PC-3 (cell line): ENCODE measurements around the gene ANO7. TPM values are rescaled to one million over a fixed set of nuclear protein-coding genes. Genes with fewer than 3 reads are reported as not detected.

ENCODE experiments used
- ATAC-seq: fragments of 200-7000 bp; cut with Tn5 transposase; 2 replicates; pipeline ENCODE4 v1.9.1; 2020; ENCODE audit warnings: mild to moderate bottlenecking, moderate library complexity
- BruUV-seq: library from RNA; stranded (reverse); fragments of 400-500 nt; replicated peaks from 2 replicates; lab custom pipeline; 2021; lab: Mats Ljungman, UMichigan
- CTCF ChIA-PET: fragments of 300-600 bp; sonication (Branson Sonifier 250); formaldehyde crosslinking; loops from one replicate; lab custom pipeline; 2022; ENCODE audit warnings: antibody characterized with exemption; lab: Charles Lee
- POLR2A ChIA-PET: fragments of 300-600 bp; sonication (Branson Sonifier 250); formaldehyde crosslinking; loops from one replicate; lab custom pipeline; 2022; ENCODE audit warnings: antibody characterized with exemption; ENCODE audit not compliant: unreplicated experiment; lab: Charles Lee
- DNase-seq: peaks from one replicate; pipeline ENCODE4 v3.0.0-alpha.2; 2015
- H2AFZ ChIP-seq: fragments of 300-600 bp; sonication (generic); 2 replicates; pipeline ENCODE4 v1.6.0; 2016; ENCODE audit warnings: antibody characterized with exemption, low read length
- H3F3A ChIP-seq: fragments of 300-600 bp; sonication (generic); one replicate; pipeline ENCODE4 v1.6.0; 2017; ENCODE audit warnings: antibody characterized with exemption, low read length, control low read depth, mild to moderate bottlenecking; ENCODE audit not compliant: unreplicated experiment
- H3K27ac ChIP-seq: fragments of 300-600 bp; sonication (generic); 2 replicates; pipeline ENCODE4 v1.5.1; 2016; ENCODE audit warnings: mild to moderate bottlenecking, low read length
- H3K27me3 ChIP-seq: fragments of 300-600 bp; sonication (generic); 2 replicates; pipeline ENCODE4 v1.6.1; 2016; ENCODE audit warnings: low read length, mixed read lengths
- H3K36me3 ChIP-seq: fragments of 300-600 bp; sonication (generic); 2 replicates; pipeline ENCODE4 v1.6.1; 2016; ENCODE audit warnings: low read depth, mixed run types, low read length, mixed read lengths
- H3K4me1 ChIP-seq: fragments of 300-600 bp; sonication (generic); 2 replicates; pipeline ENCODE4 v1.5.1; 2016; ENCODE audit warnings: low read length; ENCODE audit not compliant: insufficient read depth
- H3K4me2 ChIP-seq: fragments of 300-600 bp; sonication (generic); 2 replicates; pipeline ENCODE4 v1.6.0; 2016; ENCODE audit warnings: low read length
- H3K4me3 ChIP-seq: fragments of 300-600 bp; sonication (generic); 2 replicates; pipeline ENCODE4 v1.5.1; 2016; ENCODE audit warnings: mild to moderate bottlenecking, low read length, mixed read lengths
- H3K79me2 ChIP-seq: fragments of 300-600 bp; sonication (generic); 2 replicates; pipeline ENCODE4 v1.6.1; 2017; ENCODE audit warnings: low read length, mixed read lengths
- H3K9ac ChIP-seq: fragments of 300-600 bp; sonication (generic); 2 replicates; pipeline ENCODE4 v1.6.0; 2016; ENCODE audit warnings: mild to moderate bottlenecking, low read length
- H3K9me2 ChIP-seq: fragments of 300-600 bp; sonication (generic); replicated peaks from 2 replicates; pipeline ENCODE4 v1.6.1; 2016; ENCODE audit warnings: mixed run types, low read length, mixed read lengths
- H3K9me3 ChIP-seq: fragments of 300-600 bp; sonication (generic); 2 replicates; pipeline ENCODE4 v1.6.1; 2016; ENCODE audit warnings: low read length, mixed read lengths
- H4K20me1 ChIP-seq: fragments of 300-600 bp; sonication (generic); 2 replicates; pipeline ENCODE4 v1.6.1; 2016; ENCODE audit warnings: low read length, mixed read lengths
- CTCF ChIP-seq: fragments of 300-600 bp; sonication (generic); conservative IDR thresholded peaks from 2 replicates; pipeline ENCODE4 v1.5.1; 2017; ENCODE audit warnings: antibody characterized with exemption, low read depth, mild to moderate bottlenecking, low read length
- EZH2 ChIP-seq: fragments of 300-600 bp; sonication (generic); IDR thresholded peaks from one replicate; pipeline ENCODE4 v1.6.1; 2017; ENCODE audit warnings: antibody characterized with exemption, mild to moderate bottlenecking, low read length; ENCODE audit not compliant: unreplicated experiment
- EZH2phosphoT487 ChIP-seq: fragments of 300-600 bp; sonication (generic); IDR thresholded peaks from 2 replicates; pipeline ENCODE4 v1.6.1; 2018; ENCODE audit warnings: mild to moderate bottlenecking, antibody characterized with exemption, low read length, borderline replicate concordance
- intact Hi-C: fragments of 100-400 bp; cut with micrococcal nuclease; formaldehyde crosslinking; loops from 2 replicates; pipeline ENCODE4 v1.9.0; 2023
- total RNA-seq: library from RNA; depleted of rRNA; stranded (reverse); fragments of >200 nt; gene quantifications from 2 replicates; pipeline ENCODE4 v1.2.3, GENCODE V29; 2014

The ANO7 gene
- total RNA-seq, 1 experiment from 2014 or later = 2.6 TPM

GRCh38 chr2:241179899-241180298 is 8.6 kb upstream of the ANO7 start:
- no peak for ATAC-seq
- H3K36me3 ChIP-seq = no peaks in the 10 kb centered on the region

GRCh38 chr2:241180495-241180894 is 8.0 kb upstream of the ANO7 start:
- Histone ChIP-seq H3K9me3 (no peaks in the 10 kb centered on the region), H4K20me1 (no peaks in the 10 kb centered on the region), H3K4me3 (no peak overlapping the region), H2AFZ (no peak overlapping the region), H3K79me2 (no peaks in the 10 kb centered on the region), H3K4me2 (no peak overlapping the region), H3K27ac (no peak overlapping the region), H3K36me3 (no peaks in the 10 kb centered on the region), H3K27me3 (no peaks in the 10 kb centered on the region), H3K4me1 (no peaks in the 10 kb centered on the region), H3K9me2 (no peaks in the 10 kb centered on the region), H3K9ac (no peak overlapping the region), H3F3A (no peaks in the 10 kb centered on the region)
- POLR2A ChIA-PET = no interaction called here
- ATAC-seq (no peak), DNase-seq (no peak)
- CTCF ChIA-PET = interaction anchor here (0.6 kb wide), 1 partner anchor 37 kb away, joined by 3 read pairs; no protein-coding TSS in a partner anchor
- no peak for TF ChIP-seq CTCF
- intact Hi-C loops = no loop called here
- BruUV-seq = no TSS peak

More at GRCh38 chr2:241179899-241180298, 8.6 kb upstream of the ANO7 start:
- no peaks in the 10 kb centered on the region for H3K9me2 ChIP-seq
- DNase-seq = no peak
- no peaks in the 10 kb centered on the region for H3K9me3 ChIP-seq
- TF ChIP-seq EZH2 = no peak
- no peak for TF ChIP-seq CTCF
- TF ChIP-seq EZH2phosphoT487 = no peak
- H3K4me2 ChIP-seq = no peak overlapping the region
- H3K9ac ChIP-seq = no peak overlapping the region
- no peak overlapping the region for H3K4me3 ChIP-seq
- ChIA-PET CTCF (no interaction called here), POLR2A (no interaction called here)
- no peaks in the 10 kb centered on the region for H3F3A ChIP-seq
- no peaks in the 10 kb centered on the region for H3K27me3 ChIP-seq
- no peak overlapping the region for H2AFZ ChIP-seq
- H3K79me2 ChIP-seq = no peaks in the 10 kb centered on the region
- H3K4me1 ChIP-seq = no peaks in the 10 kb centered on the region
- intact Hi-C loops = no loop called here
- H4K20me1 ChIP-seq = no peaks in the 10 kb centered on the region
- BruUV-seq = no TSS peak
- no peak overlapping the region for H3K27ac ChIP-seq

GRCh38 chr2:241182126-241182525 is 6.4 kb upstream of the ANO7 start:
- ChIA-PET CTCF (no interaction called here), POLR2A (no interaction called here)
- Histone ChIP-seq H3K27me3 (no peaks in the 10 kb centered on the region), H3K4me2 (no peak overlapping the region), H3K9ac (no peak overlapping the region), H4K20me1 (no peaks in the 10 kb centered on the region), H3K36me3 (no peaks in the 10 kb centered on the region), H3K79me2 (no peaks in the 10 kb centered on the region), H3K9me3 (no peaks in the 10 kb centered on the region), H3K27ac (no peak overlapping the region), H3K4me3 (no peak overlapping the region), H3F3A (no peaks in the 10 kb centered on the region), H2AFZ (no peak overlapping the region), H3K9me2 (no peaks in the 10 kb centered on the region), H3K4me1 (no peaks in the 10 kb centered on the region)
- DNase-seq (no peak), ATAC-seq (no peak)
- TF ChIP-seq CTCF = no peak
- TF ChIP-seq EZH2 = no peak
- TF ChIP-seq EZH2phosphoT487 = no peak
- BruUV-seq = no TSS peak
- intact Hi-C loops = no loop called here
